ENCODE data around the gene OR11A1. TPM values are rescaled to one million over a fixed set of nuclear protein-coding genes. Genes with fewer than 3 reads are reported as not detected.

OR11A1 gene, protein sequence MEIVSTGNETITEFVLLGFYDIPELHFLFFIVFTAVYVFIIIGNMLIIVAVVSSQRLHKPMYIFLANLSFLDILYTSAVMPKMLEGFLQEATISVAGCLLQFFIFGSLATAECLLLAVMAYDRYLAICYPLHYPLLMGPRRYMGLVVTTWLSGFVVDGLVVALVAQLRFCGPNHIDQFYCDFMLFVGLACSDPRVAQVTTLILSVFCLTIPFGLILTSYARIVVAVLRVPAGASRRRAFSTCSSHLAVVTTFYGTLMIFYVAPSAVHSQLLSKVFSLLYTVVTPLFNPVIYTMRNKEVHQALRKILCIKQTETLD
- total RNA-seq: not detected
- long read RNA-seq, donor 1: 0 reads
- long read RNA-seq, donor 2: 0 reads

DNA sequence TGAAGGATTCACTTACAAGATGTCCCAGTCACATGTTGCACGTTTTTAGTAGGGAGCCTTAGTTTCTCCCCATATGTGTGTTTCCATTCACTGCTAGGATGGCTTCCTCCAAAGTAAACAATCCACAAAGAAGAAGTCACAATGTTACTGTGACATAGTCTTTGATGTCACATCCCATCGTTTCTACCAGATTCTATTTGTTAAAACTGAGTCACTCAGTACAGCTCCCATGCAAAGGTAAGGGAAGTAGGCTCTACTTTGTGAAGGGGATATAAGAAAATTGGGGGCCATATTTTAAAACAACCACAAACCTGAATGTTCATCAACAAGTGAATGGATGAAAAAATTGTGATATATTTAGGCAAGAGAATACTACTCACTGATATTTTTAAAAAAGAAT lies at the start of gene OR11A1, which contains the start of gene OR2H1:
TSS of gene OR11A1 (minus strand) at position 101 of the 400 bp plus-strand sequence. CDS start 29,430 bp downstream, outside the sequence.
TSS of gene OR2H1 (plus strand) at position 185 of the 400 bp plus-strand sequence. CDS start 4,615 bp downstream, outside the sequence.
- intact Hi-C loops (cut with DNase I): no loop called here
- no peak for DNase-seq (ENCODE audit: low spot score)

DNA sequence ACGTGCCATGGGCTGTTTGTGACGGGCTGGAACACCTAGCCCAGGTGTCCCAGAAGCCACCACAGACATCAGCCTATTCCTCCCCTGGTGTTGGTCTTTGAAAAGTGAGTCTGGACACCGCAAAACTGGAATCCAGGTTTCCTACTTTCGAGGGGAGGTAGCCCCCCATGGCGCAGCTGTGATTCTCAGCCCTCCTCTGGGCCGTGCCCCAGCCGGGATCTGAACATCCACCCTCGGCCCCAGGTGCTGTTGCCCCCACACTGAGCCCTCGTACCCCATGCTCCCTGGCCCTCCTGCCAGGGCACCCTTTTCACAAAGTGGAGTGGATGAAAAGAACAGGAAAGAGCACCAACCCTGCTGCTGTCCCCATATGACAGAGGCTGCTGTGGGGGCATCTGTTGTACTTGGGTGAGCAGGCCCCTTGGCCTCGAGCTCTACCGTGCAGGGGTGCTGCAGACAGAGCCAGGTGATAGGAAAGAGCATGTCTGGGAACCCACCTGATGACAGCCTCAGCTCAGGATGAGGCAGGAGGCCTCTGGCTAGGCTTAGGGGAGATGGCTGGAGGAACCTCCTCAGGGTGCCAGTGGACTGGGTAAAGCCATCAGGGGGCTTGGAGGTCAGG lies 49.7 kb upstream of the OR11A1 start:
- no peak for DNase-seq (ENCODE audit: low spot score)
- intact Hi-C loops (cut with DNase I): no loop called here

DNA sequence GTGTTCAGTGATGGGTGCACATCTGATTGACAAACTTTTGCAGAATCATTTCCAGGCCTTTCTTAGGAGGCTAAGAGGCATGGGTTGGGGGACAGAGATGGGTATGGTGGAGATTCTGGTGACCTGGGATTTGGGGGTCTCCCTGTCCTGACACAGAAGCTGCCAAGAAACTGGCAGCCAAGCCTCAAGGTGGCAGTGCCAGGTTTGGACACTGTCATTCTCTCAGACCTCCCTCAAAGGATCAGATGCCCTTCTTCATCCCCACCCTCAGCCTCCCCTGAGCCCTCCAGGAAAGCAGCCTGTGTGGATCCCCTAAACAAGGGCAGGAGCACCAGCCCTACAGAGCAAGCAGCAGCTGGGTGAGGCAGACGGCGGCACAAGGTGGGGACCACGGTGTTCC lies 48.9 kb upstream of the OR11A1 start:
- DNase-seq (ENCODE audit: low spot score): no peak
- intact Hi-C loops (cut with DNase I): no loop called here

DNA sequence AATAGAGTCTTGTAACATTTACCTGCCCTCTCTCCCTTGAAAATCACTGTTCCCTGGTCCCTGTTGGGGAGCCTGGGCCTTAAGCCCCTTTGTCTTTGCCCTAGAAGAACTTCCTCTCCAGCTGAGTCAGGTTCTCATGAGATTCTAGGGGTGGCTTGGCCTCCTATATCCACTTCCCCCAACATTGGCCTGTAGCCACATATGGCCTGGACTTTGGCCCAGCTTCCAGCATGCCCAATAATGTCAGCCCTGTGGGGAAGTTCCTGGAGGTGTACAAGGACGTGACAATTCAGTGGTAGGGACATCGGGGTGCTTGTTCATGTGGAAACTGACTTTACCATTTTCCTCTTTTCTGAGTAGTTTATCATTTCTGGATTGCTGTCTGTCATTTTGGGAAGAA lies 48.1 kb upstream of the OR11A1 start:
- DNase-seq (ENCODE audit: low spot score): no peak
- intact Hi-C loops (cut with DNase I): no loop called here

DNA sequence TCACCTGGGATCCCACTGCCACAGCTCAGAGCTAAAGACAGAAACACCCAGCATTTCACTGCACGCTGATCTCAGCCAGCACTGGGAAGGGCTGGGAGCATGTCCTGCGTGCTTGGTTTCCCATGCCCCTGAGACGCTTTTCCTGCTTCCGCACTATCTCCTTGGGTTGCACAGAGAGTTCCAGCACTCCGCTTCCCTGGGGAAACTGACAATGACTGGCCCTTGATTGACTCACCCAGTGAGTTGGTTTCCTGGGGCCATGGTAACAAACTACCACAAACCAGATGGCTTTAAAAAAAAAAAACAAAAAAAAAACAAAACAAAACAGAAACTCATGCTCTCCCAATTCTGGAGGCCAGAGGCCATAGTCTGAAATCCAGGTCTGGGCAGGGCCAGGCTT lies 45.7 kb upstream of the OR11A1 start:
- DNase-seq (ENCODE audit: low spot score): no peak
- intact Hi-C loops (cut with DNase I): no loop called here

DNA sequence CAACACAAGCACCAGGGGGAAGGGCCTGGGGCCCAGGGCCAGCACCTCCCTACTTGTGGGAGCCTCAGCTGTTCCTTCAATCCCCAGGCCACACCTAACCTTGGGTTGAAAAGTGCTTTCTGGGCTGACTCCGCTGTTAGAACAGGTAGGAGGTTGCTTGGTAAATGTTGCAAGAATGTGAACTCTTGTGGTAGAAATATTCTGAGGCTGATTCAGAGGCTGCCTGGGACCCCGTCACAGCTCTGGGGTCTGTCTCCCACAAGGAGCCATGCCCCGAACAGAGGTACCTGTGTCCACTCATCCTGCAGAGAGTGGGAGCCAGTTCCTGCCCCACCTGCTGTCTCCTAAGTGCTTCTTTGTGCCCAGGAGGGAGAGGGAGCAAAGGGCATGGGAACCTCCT lies 45.3 kb upstream of the OR11A1 start:
- no peak for DNase-seq (ENCODE audit: low spot score)
- intact Hi-C loops (cut with DNase I): no loop called here

DNA sequence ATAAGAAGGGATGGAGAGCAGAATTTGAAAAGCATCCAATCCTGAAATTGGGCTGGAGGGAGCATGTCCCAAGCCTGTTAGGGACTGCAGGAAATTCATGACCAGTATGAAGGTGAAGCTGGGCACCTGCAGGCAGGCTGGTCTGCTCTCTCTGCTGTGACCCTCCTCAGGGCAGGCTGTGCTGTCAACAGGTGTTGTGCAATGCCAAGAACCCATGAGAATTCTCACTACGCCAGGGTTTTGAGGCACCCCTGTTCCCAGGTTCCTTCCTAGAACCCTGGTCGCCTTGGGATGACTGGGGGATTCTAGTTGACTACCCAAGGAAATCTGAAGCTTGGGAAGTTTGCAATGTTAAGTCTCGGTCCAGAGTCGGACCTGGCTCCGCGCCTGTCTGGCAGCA lies 44.2 kb upstream of the OR11A1 start:
- intact Hi-C loops (cut with DNase I): no loop called here
- DNase-seq (ENCODE audit: low spot score): no peak

DNA sequence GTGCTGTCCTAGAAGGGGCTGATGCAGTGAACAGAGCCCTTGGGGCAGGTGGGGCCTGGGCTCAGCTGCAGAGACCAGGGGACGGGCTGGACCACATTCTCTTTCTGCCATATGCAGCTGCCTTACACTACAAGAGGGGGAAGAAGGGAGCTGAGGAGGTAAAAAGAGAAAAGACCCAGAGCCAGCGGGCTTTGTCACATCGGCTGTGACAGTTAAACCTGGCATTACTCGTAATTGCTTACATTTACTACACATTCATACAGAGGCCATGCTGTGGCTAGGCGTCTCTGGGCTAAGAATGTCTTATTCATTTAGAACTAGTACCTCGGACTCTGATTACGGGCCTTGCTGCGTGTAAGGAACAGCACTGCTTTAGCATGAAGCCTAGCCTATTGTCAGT lies 43.7 kb upstream of the OR11A1 start:
- intact Hi-C loops (cut with DNase I): no loop called here
- DNase-seq (ENCODE audit: low spot score): no peak

DNA sequence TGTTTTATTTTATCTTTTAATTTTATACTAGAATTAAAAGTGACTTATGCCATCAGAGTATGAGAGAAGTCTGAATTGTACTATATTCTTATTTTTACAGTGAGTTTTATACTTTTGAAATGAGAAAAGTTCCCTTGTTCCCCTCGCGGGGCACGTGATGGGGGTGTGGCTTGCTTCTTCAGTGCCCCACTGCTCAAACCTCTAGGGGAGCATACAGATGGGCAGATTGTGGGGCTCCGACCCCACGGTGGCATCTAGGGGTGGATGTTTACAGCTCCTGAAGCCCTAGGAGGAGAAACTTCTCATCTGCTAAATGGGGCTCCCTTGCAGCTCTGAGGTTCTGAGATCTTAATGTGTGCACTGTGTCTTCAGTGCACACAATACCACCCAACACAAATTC lies 42.8 kb upstream of the OR11A1 start:
- DNase-seq (ENCODE audit: low spot score): no peak
- intact Hi-C loops (cut with DNase I): no loop called here

DNA sequence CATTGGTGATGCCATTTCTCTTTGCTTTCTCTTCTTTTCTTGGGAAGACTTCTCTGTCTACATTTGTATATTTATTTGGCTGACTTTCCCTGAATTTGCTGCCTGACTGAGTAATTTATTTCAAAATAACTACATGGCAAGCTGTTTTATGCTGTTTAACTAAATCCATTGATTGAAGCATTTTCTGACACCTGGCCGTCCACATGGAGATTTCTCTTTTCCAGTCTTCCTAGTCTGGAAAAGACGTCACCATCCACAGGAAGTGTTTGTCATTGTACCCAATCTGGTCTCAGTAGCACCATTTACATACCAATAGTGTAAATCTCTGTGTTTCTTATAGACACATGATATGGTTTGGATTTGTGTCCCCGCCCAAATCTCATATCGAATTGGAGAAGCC lies 40.1 kb upstream of the OR11A1 start:
- intact Hi-C loops (cut with DNase I): no loop called here
- DNase-seq (ENCODE audit: low spot score): no peak

DNA sequence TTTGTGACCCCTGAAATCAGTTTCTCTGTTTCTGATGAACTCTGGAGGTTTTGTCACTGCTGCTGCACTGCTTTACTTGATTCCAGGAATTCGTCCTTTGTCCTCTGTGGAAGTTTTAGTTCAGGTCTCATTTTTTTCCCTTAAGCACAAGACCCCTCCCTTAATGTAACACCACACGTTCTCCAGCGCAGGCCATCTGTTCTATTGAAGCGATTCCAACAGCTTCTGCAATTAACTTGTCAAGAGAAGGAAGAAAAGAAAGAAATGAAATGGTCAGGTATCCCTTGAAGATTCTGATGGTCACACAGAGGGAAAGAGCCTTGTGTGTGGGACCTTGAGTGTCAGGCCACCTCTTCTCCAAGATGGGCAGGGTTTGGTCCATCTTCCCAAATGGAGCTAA lies 38.7 kb upstream of the OR11A1 start:
- DNase-seq (ENCODE audit: low spot score): no peak
- intact Hi-C loops (cut with DNase I): no loop called here

DNA sequence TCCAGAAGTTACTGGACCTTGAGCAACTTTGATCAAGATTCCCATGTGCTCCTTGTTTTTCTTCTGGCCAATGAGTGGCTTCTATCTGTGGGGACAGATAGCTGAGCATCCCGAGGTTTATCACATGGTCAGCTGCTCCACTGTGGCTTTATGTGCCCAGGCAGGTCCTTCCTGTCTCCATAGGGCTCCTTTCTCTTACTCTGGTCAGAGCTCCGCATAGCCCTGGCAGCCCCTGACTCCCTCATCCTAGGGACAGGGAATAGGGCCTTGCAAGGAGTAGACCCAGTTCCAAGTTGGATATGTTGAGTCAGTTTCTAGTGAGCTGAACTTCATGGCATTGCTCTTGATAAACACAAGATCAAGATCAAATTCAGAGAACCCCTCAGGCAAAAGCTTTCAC lies 37.3 kb upstream of the OR11A1 start:
- intact Hi-C loops (cut with DNase I): no loop called here
- DNase-seq (ENCODE audit: low spot score): no peak

DNA sequence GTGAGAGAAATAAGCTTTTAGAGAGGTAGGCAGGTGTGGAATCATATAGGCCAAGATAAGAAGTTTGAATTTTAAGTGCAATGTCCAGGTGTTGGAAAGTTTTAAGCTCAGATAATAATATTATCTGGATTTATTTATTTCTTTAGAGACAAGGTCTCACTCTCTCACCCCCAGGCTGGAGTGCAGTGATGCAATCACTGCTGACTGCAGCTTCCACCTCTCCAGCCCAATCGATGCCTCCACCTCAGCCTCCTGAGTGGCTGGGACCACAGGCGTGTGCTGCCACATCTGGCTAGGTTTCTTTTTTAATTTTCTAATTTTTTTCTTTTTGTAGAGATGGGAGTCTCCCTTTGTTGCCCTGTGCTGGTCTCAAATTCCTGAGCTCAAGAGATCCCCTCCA lies 36.4 kb upstream of the OR11A1 start:
- DNase-seq (ENCODE audit: low spot score): no peak
- intact Hi-C loops (cut with DNase I): no loop called here

DNA sequence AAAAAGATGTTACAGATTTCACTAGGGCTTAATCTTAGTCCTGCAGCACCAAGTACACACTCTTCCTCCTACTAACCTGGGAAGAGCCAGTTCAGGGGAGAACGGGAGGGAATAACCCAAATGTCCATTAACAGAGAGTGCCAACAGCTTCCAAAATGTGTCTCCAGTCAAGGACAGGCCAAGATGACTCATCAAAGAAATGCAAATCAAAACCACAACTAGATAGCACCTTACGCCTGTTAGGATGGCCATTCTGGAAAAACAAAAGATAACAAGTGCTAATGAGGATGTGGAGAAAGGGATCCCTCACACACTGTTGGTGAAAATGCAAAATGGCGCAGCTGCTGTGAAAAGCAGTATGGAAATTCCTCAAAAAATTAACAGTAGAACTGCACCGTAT lies 34.7 kb upstream of the OR11A1 start:
- intact Hi-C loops (cut with DNase I): no loop called here
- no peak for DNase-seq (ENCODE audit: low spot score)

DNA sequence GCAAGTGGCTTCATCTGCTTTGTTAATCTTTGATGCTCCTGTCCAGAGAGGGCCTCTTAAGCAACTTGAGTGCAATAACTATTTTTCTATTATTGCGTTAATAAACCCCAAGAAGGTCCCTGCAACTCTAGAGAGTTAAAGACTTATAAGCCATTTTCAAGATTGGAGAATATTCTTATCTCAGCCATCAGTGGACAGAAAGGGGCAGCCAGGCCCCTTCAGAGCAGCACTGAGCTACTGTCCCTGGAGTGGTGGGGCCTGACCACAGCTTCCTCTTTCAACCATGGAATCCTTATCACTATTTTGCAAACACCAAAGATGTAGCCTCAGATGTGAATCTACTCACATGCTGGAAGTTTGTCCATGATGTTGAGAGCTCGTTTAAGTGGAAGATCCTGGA lies 33.7 kb upstream of the OR11A1 start:
- DNase-seq (ENCODE audit: low spot score): no peak
- intact Hi-C loops (cut with DNase I): no loop called here

DNA sequence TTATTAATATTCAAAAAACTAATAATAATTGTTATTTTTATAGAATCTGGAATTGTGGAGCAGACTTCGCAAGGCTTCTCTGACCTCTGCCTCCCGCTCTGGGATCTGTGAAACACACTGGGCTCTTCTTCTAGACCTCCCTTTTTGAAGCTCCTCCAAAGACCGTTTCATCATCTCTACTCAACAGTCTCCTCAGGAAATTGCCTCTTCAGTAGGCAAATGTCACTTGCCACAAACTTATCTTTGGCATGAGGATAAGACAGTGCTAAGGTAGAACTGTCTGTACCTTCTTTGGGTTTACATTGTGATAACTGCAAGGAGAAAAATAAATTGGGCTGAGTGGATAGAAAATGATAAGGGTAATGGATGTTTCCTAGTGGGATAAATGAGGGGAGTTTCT lies 33.2 kb upstream of the OR11A1 start:
- no peak for DNase-seq (ENCODE audit: low spot score)
- intact Hi-C loops (cut with DNase I): no loop called here

DNA sequence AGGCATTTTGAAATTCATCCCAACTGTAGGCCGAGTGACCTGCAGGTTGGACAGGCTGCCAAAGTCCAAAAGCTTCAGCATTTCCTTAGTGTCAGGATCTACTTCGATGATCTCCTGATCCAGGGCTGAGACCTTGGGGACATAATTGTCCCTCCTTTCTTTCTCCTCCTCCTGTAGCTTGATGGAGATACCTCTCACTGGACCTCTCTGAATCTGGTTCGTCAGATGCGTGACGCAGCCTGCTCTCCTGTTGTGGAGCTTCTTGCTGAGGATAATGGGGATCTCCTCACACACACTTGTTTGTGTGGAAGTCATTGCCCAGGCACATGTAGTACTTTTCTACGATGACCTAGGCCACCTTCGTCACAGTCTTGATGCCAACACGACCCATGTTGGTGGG lies 32.4 kb upstream of the OR11A1 start:
- intact Hi-C loops (cut with DNase I): no loop called here
- no peak for DNase-seq (ENCODE audit: low spot score)

DNA sequence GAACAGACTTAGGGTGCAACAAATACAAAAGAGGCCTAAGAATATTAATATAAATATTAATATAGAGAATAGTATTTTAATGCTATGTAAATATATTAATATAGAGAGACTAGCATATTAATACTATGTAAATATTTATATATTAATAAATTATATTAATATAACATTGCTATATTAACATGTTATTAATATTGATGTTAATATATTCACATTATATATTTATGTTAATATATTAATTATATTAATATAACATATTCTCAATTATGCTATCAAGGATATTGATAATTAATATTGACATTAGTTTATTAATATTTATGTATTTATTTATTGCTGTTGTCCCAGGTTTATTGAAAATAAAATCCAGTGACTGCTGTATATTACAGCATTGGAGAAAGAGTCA lies 32.0 kb upstream of the OR11A1 start:
- no peak for DNase-seq (ENCODE audit: low spot score)
- intact Hi-C loops (cut with DNase I): no loop called here

DNA sequence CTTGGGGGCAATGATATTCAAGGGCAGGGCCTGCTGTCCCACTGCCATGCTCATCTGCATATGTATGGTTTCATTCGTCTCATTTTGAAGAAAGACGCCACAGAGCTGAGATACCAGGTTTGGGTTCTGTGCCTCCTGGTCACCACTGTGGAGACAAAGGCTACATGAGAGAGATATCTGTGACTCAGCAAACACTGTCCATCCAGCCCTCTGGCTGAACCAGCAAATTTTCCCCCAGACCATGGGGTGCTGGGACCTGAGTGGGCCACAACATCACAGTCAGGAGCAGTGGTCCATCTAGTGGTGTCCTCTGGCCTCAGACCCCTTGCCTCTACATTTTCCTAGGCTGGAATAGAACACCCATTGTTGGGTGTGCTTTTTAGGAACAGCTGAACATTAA lies 30.8 kb upstream of the OR11A1 start, which contains the start of gene MAS1L:
TSS of gene MAS1L (minus strand) at position 297 of the 400 bp plus-strand sequence. CDS start at position 243, 54 bp downstream.
- DNase-seq (ENCODE audit: low spot score): no peak
- intact Hi-C loops (cut with DNase I): no loop called here

DNA sequence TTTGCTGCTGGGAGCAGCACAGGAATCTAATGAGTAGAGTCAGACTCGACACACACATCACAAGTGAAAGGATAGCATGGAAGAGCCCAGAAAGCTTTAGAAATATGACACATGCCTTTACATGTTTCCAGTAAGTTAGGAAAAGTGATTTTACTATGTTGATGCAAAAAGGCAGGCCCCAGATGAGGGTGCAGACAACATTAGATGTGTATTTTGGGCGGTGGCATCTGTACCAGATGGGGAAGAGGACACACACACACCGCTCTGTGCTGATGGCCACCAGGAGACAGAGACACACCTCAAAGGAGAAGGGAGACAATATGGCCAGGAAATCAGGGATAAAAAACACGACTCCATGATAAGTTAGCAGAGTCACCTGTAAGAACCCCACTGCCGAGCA lies 30.3 kb upstream of the OR11A1 start:
- no peak for DNase-seq (ENCODE audit: low spot score)
- intact Hi-C loops (cut with DNase I): no loop called here

DNA sequence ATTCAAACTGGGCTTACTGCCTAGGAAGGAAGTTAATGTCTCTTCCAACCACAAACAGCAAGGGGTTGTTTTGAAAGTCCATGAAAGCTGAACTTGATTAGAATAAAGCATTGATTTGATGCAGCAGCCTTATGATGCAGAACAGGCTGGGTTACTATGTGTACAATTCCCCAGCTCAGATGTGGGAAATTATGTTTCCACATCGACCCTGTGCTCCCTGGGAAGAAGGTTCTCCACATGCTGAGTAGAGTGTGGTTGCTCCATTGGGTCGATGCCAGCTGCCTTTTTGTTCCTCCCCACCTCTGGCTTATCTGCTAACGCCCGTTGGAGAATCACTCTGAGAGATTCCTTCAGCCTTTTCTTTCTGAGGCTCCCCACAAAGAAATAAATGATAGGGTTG lies 29.7 kb upstream of the OR11A1 start:
- no peak for DNase-seq (ENCODE audit: low spot score)
- intact Hi-C loops (cut with DNase I): no loop called here
